GM23248 (cell line): ENCODE results near the gene KRTAP10-8. TPM values are rescaled to one million over a fixed set of nuclear protein-coding genes. Genes with fewer than 3 reads are reported as not detected.
"Not testable (repeated sequence)": the region's sequence is repeated elsewhere in the genome, so short reads cannot be mapped to it uniquely, and the experiment has no call there.

Experiments
- DNase-seq: peaks from one replicate; pipeline ENCODE4 v3.0.0-alpha.2; 2015
- H2AFZ ChIP-seq: fragments of 200-600 bp; sonication (generic); 2 replicates; pipeline ENCODE4 v1.6.1; 2016; ENCODE audit warnings: antibody characterized with exemption
- H3F3A ChIP-seq: fragments of 200-600 bp; sonication (generic); 2 replicates; pipeline ENCODE4 v1.6.1; 2016; ENCODE audit warnings: mild to moderate bottlenecking, antibody characterized with exemption, mixed run types; ENCODE audit not compliant: insufficient read depth
- H3K27ac ChIP-seq: fragments of 200-600 bp; sonication (generic); 2 replicates; pipeline ENCODE4 v1.5.1; 2016; ENCODE audit warnings: mild to moderate bottlenecking
- H3K27me3 ChIP-seq: fragments of 200-600 bp; sonication (generic); replicated peaks from 2 replicates; pipeline ENCODE4 v1.6.1; 2016; ENCODE audit warnings: mild to moderate bottlenecking; ENCODE audit not compliant: insufficient read depth
- H3K36me3 ChIP-seq: fragments of 200-600 bp; sonication (generic); 2 replicates; pipeline ENCODE4 v1.6.1; 2016; ENCODE audit warnings: low read depth, mild to moderate bottlenecking
- H3K4me1 ChIP-seq: fragments of 200-600 bp; sonication (generic); 2 replicates; pipeline ENCODE4 v1.6.1; 2016; ENCODE audit warnings: mild to moderate bottlenecking; ENCODE audit not compliant: insufficient read depth
- H3K4me2 ChIP-seq: fragments of 200-600 bp; sonication (generic); one replicate; pipeline ENCODE4 v1.6.1; 2016; ENCODE audit warnings: mild to moderate bottlenecking; ENCODE audit not compliant: unreplicated experiment
- H3K4me3 ChIP-seq: fragments of 200-600 bp; sonication (generic); 2 replicates; pipeline ENCODE4 v1.5.1; 2016; ENCODE audit warnings: mild to moderate bottlenecking
- H3K79me2 ChIP-seq: fragments of 200-600 bp; sonication (generic); 2 replicates; pipeline ENCODE4 v1.6.1; 2016; ENCODE audit warnings: mild to moderate bottlenecking; ENCODE audit not compliant: insufficient read depth
- H3K9ac ChIP-seq: fragments of 200-600 bp; sonication (generic); 2 replicates; pipeline ENCODE4 v1.6.1; 2016; ENCODE audit warnings: mild to moderate bottlenecking
- H3K9me2 ChIP-seq: fragments of 200-600 bp; sonication (generic); 2 replicates; pipeline ENCODE4 v1.6.1; 2016; ENCODE audit warnings: mixed run types, mild to moderate bottlenecking, moderate library complexity; ENCODE audit not compliant: insufficient read depth
- H3K9me3 ChIP-seq: fragments of 200-600 bp; sonication (generic); one replicate; pipeline ENCODE4 v1.6.1; 2017; ENCODE audit warnings: low read depth
- H4K20me1 ChIP-seq: fragments of 200-600 bp; sonication (generic); 2 replicates; pipeline ENCODE4 v1.6.0; 2016; ENCODE audit not compliant: insufficient read depth
- EZH2 ChIP-seq: fragments of 200-600 bp; sonication (generic); IDR thresholded peaks from 2 replicates; pipeline ENCODE4 v1.6.1; 2018; ENCODE audit warnings: antibody characterized with exemption, mild to moderate bottlenecking; ENCODE audit not compliant: insufficient read depth, poor library complexity, severe bottlenecking
- EZH2phosphoT487 ChIP-seq: fragments of 200-600 bp; sonication (generic); IDR thresholded peaks from 2 replicates; pipeline ENCODE4 v1.6.1; 2018; ENCODE audit warnings: antibody characterized with exemption, moderate library complexity, mild to moderate bottlenecking, low read depth; ENCODE audit not compliant: insufficient read depth
- WGBS, 2 experiments: methylation state at CpG; one replicate each; pipeline ENCODE4 v1.1.6; 2015 to 2017; ENCODE audit warnings: low lambda C conversion rate in 2 of 2, low coverage in 1 of 2; ENCODE audit errors: missing lambda C conversion rate in 2 of 2; 5-methylcytosine and 5-hydroxymethylcytosine counted together
- in situ Hi-C: fragments of 300-500 bp; cut with MboI; formaldehyde crosslinking; loops from 2 replicates; pipeline ENCODE4 v1.15.0; 2020
- polyA plus RNA-seq: library from polyadenylated mRNA; unstranded; fragments of >200 nt; fragmentation: Nextera tagmentation; extraction: Ambion mirVana; gene quantifications from 2 replicates; pipeline ENCODE4 v1.2.1, GENCODE V29; 2016
- total RNA-seq: library from RNA; depleted of rRNA; stranded (reverse); fragments of >200 nt; shearing (Covaris generic); gene quantifications from 2 replicates; pipeline ENCODE4 v1.2.3, GENCODE V29; 2014

The KRTAP10-8 gene
- total and polyA plus RNA-seq, 2 experiments from 2014 or later: not detected

DNA sequence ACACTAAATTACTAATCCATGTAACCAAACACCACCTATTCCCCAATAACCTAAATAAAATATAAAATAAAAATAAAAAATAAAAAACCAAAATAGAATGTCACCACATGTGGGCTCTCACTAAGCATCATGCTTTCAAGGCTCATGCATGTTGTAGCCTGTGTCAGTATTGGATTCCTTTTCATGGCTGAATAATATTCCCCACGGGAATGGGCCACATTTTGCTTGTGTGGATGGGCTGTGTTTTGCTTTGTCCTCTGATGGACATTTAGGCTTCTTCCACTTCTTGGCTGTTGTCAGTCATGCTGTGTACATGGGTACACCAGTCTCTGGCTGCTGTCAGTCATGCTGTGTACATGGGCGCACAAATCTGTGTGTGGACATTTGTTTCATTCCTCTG, 22.8 kb upstream of the KRTAP10-8 start:
- no peak overlapping the region for H3K27ac ChIP-seq
- 40 to 56% methylated on average over 2 of the region's 2 CpGs for WGBS, 2 experiments
- H3K9ac ChIP-seq: no peak overlapping the region
- no peak for TF ChIP-seq EZH2
- H3K4me2 ChIP-seq: no peak overlapping the region
- H2AFZ ChIP-seq: no peak overlapping the region
- H3K36me3 ChIP-seq: no peaks in the 10 kb centered on the region
- no peaks in the 10 kb centered on the region for H3K9me2 ChIP-seq
- no peak overlapping the region for H3K4me3 ChIP-seq
- in situ Hi-C loops: loop anchor here (25.0 kb wide), 1 partner anchor 527 kb away; no protein-coding TSS in a partner anchor
- H3K27me3 ChIP-seq: no peaks in the 10 kb centered on the region
- no peaks in the 10 kb centered on the region for H3F3A ChIP-seq
- H3K9me3 ChIP-seq: no peaks in the 10 kb centered on the region
- H3K79me2 ChIP-seq: no peaks in the 10 kb centered on the region
- H3K4me1 ChIP-seq: no peaks in the 10 kb centered on the region
- no peaks in the 10 kb centered on the region for H4K20me1 ChIP-seq
- DNase-seq: no peak

GRCh38 chr21:44589586-44590305, 22.1 kb upstream of the KRTAP10-8 start:
- no peak overlapping the region for H3K9ac ChIP-seq
- no peak for TF ChIP-seq EZH2phosphoT487
- no peak for TF ChIP-seq EZH2
- H2AFZ ChIP-seq: no peak overlapping the region
- in situ Hi-C loops: loop anchor here (25.0 kb wide), 1 partner anchor 527 kb away; no protein-coding TSS in a partner anchor
- no peaks in the 10 kb centered on the region for H3K4me1 ChIP-seq
- H3K9me2 ChIP-seq: no peaks in the 10 kb centered on the region
- H3K36me3 ChIP-seq: no peaks in the 10 kb centered on the region
- H3K4me3 ChIP-seq: no peak overlapping the region
- H3K9me3 ChIP-seq: no peaks in the 10 kb centered on the region
- no peaks in the 10 kb centered on the region for H3K27me3 ChIP-seq
- H3K79me2 ChIP-seq: no peaks in the 10 kb centered on the region
- no peak overlapping the region for H3K27ac ChIP-seq
- H3K4me2 ChIP-seq: no peak overlapping the region
- H4K20me1 ChIP-seq: no peaks in the 10 kb centered on the region
- no peak for DNase-seq
- 51 to 52% methylated on average over 20 to 24 of the region's 24 CpGs for WGBS, 2 experiments
- no peaks in the 10 kb centered on the region for H3F3A ChIP-seq

DNA sequence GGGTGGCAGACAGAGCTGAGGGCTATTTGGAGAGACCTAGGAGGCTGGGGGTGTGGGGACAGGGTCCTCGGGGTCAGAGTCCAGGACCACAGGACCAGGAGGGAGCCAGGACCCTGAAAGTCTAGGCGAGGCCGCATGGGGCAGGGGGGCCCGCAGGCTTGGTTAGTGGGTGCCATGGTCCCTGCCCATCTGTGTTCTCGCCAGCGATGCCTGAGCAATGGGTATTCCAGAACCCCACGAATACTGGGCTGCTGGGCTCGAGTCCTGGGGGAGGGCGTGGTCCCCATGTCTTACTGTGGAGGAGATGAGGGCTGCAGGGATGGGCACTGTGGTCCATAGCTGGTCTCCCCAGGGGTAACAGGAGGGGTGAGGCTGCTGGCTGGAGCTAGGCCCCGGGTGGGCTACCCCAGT, 21.6 kb upstream of the KRTAP10-8 start:
- no peak for DNase-seq
- Histone ChIP-seq H3K4me3 (no peak overlapping the region), H4K20me1 (no peaks in the 10 kb centered on the region), H3F3A (no peaks in the 10 kb centered on the region), H3K79me2 (no peaks in the 10 kb centered on the region), H3K27me3 (no peaks in the 10 kb centered on the region; the same call in 1 of the 2 replicates), H2AFZ (no peak overlapping the region), H3K36me3 (no peaks in the 10 kb centered on the region), H3K9me2 (no peaks in the 10 kb centered on the region), H3K27ac (no peak overlapping the region), H3K9me3 (no peaks in the 10 kb centered on the region), H3K9ac (no peak overlapping the region), H3K4me1 (no peaks in the 10 kb centered on the region), H3K4me2 (no peak overlapping the region)
- TF ChIP-seq EZH2phosphoT487: no peak
- no peak for TF ChIP-seq EZH2
- in situ Hi-C loops: loop anchor here (25.0 kb wide), 1 partner anchor 528 kb away; no protein-coding TSS in a partner anchor
- 34 to 47% methylated on average over 6 to 10 of the region's 10 CpGs for WGBS, 2 experiments

GRCh38 chr21:44590897-44591800, 20.7 kb upstream of the KRTAP10-8 start:
- not testable (repeated sequence) for H3K4me3 ChIP-seq, H3F3A ChIP-seq, H3K27ac ChIP-seq, H3K9me2 ChIP-seq, H2AFZ ChIP-seq, H3K9me3 ChIP-seq, H3K9ac ChIP-seq, H3K4me1 ChIP-seq, H4K20me1 ChIP-seq, H3K79me2 ChIP-seq, H3K4me2 ChIP-seq, DNase-seq, H3K36me3 ChIP-seq, H3K27me3 ChIP-seq
- in situ Hi-C loops: loop anchor here (25.0 kb wide), 1 partner anchor 529 kb away; no protein-coding TSS in a partner anchor
- WGBS, 2 experiments: 12% methylated on average over 14 to 18 of the region's 19 CpGs

- 11% methylated on average over 2 to 3 of the region's 4 CpGs for WGBS, 2 experiments
- not testable (repeated sequence) for H4K20me1 ChIP-seq, H3K36me3 ChIP-seq, DNase-seq, H3K79me2 ChIP-seq, H3F3A ChIP-seq, H3K4me2 ChIP-seq, H3K4me3 ChIP-seq, H3K9me3 ChIP-seq, H3K9me2 ChIP-seq, H2AFZ ChIP-seq, H3K27ac ChIP-seq, H3K27me3 ChIP-seq, H3K4me1 ChIP-seq, H3K9ac ChIP-seq
- in situ Hi-C loops: loop anchor here (25.0 kb wide), 1 partner anchor 529 kb away; no protein-coding TSS in a partner anchor
These were observed 20.1 kb upstream of the KRTAP10-8 start for GRCh38 chr21:44591801-44592130.
